Right kidney (tissue), 1 donor: ENCODE measurements around the gene LCN1.
"Not testable (repeated sequence)": the region's sequence is repeated elsewhere in the genome, so short reads cannot be mapped to it uniquely, and the experiment has no call there.

Experiments used
- DNase-seq: peaks from one replicate; pipeline ENCODE4 v3.0.0-alpha.2; 2016

The LCN1 gene

DNA sequence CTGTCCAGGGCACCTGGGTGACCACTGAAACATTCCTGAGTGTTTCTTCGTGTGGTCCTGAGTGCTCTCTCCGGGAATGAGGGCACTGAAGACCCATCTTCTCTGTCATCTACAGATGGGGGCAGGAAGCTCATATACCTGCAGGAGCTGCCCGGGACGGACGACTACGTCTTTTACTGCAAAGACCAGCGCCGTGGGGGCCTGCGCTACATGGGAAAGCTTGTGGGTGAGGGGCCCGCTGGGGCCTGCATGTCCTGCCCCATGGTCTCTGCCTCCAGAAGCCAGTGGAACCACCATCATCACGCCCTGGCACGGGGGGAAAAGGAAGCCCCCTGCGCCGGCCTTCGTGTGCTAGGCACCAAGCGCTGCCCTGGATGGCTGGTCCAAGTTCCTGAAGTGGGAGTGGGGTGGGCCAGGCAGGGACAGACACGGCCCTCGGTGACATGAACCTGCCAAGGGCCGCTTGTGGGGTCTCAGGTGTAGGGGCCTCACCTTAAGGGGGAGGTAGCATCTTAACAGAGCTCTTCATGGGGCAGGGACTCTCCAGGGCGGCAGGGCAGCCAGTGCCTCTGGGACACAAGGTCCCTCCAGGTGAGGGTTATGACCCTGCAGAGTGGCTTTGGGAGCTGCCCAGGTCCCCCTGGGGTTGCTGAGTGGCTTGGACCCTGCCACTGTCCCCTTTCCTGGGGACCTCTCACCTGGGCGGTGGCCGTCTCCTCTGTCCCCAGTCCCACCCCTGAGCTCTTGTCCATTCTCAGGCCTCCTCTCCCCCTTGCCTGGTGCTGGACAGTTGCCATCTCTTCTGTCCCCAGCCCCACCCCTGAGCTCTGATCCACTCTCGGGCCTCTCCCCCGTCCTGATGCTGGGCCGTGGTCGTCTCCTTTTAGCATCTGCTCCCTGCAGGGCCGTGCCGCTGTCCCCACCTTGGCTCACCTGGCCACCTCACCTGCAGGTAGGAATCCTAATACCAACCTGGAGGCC, 26.8 kb downstream of the LCN1 start:
- DNase-seq: no peak

DNA sequence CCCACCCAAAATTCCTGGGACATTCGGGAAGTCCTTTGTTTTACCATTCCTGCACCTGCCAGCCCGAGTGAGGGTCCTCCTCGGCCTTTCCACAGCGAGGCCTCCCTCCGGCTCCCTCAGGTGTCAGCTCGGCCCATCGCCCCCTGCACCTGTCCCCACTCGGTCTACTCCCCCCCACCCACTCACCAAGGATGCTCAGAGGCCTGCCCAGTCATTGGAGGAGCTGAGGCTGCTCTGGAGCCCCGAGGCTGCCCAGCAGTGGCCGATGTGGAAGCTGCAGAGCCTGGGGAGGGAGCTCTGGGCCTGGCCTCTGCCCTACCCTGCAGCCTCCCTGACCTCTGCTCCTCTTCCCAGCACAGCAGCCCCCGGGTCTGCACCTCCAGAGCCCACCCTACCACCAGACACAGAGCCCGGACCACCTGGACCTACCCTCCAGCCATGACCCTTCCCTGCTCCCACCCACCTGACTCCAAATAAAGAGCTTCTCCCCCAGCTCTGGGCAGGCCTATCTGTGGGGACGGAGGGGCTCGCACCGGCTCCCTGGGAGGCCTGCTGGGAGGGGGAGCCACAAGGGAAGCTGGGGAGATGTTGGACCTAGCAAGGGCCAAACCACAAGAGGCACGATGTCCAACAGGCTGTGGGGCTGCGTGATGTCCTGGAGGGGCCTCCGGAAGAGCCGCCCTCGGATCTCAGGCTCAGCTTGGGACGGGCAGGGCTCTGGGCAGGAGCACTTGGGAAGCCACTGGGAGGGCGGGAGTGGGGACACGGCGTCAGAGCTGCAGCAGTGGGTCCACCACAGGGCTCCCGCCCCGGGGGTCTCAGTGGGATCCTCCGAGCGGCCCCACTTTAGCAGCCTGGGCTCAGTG, 28.5 kb downstream of the LCN1 start:
- DNase-seq: not testable (repeated sequence)

DNA sequence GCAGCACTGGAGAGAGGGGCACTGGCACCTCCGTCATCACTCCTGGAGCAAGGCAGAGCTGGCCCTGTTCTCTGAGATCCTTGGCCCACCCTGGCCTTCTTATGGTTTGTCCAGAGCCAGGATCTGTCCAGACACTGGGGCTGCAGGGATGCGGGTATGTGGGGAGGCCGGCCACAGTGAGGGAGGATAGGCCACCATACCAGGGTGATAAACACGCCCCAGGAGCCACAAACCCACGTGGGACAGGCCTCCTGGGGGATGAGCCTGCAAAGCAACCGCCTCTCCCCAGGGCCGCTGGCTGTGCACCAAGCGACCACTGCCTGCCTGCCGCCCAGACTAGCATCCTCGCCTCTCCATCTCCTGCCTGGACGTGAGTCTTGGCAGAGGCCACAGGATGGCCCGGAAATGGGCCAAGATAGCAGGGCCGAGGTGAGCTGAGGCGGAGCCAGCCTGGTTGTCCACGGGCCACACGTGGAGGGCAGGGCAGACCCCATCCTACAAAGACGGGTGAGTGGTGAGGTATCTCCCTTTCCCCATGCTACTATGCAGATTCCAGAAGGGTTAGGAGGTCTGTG, 29.2 kb downstream of the LCN1 start:
- DNase-seq: no peak

- DNase-seq: no peak
Measured at GRCh38 chr9:135551031-135551430, 29.8 kb downstream of the LCN1 start.

- no peak for DNase-seq
Measured at GRCh38 chr9:135551456-135551855, 30.2 kb downstream of the LCN1 start.

GRCh38 chr9:135552021-135552697, 30.9 kb downstream of the LCN1 start:
- no peak for DNase-seq

DNA sequence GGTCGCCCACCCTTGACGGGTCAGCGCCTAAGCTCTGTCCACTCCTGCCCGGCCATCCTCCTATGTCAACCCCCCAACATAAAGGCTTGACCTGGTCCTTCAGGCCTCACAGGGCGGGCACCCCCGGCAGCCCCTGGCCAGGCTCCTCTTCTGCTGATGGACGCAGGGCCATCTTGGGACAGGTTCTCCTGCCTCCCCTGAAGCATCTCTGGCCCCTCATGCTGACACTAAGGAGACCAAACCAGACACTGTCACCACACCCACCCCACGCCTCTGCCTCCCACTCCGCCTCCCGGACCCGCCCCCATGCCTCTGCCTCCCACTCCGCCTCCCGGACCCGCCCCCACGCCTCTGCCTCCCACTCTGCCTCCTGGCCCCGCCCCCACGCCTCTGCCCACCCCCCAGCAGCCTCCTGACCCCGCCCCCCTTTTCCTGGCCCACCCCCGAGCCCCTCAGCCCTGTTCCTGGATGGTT, 31.5 kb downstream of the LCN1 start:
- DNase-seq: no peak

- no peak for DNase-seq
Measured at GRCh38 chr9:135554718-135555117, 33.5 kb downstream of the LCN1 start.

GRCh38 chr9:135555203-135555602, 34.0 kb downstream of the LCN1 start:
- DNase-seq: no peak

GRCh38 chr9:135555910-135556309, 34.7 kb downstream of the LCN1 start:
- no peak for DNase-seq

DNA sequence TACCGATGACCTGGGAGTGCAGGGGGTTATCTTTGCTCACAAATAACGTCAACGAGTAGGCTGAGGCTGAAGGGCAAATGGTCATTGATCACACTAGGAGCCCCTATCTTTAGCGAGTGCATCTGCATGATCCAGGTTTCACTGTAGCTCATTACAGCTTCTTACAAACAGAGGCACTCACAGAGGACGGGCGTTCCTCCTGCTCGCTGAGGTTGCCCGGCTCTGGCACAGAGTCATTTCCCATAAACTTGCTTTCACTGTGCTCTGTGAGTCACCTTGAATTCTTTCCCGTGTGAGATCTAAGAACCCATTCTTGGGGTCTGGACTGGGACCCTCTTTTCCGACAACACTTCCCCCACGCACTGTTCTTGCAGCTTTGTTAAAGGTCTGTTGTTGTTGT, 38.4 kb downstream of the LCN1 start:
- no peak for DNase-seq

DNA sequence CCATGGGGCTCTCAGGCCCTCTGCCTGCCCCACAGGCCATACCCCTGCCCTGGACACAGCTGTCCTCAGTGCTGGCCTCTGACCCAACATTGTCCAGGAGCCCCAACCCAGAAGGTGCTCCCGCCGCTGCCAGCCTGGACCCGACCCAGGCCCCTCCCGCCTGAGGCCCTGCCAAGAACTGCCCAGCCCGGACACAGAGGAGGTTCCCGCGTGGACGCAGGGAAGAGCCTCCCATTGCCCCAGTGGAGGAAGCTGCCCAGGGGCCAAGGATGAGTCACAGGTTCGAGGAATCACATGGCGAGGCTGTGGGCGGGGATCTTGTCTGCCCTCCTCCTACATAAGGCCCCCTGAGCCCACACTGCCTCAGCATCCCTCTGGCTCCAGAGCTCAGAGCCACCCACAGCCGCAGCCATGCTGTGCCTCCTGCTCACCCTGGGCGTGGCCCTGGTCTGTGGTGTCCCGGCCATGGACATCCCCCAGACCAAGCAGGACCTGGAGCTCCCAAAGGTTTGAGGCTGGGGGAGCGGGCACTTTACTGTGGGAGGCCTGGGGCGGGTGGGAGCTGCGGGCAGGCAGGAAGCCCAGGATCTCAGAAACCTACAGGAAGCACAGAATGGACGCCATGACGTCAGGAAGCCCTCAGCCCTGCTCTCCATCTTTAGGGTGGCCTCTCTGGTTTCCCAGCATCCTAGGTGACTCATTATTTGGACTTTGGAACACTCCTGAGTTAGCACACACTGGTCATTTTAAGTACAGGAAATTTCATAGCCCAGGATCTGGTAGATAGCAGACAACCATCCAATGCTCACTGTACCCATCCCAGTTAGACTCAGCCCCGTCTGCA, 40.4 kb downstream of the LCN1 start, which contains the start of gene PAEP:
Gene PAEP, plus strand, starts transcription at position 366 of the 844 bp plus-strand sequence.
- DNase-seq: no peak

DNA sequence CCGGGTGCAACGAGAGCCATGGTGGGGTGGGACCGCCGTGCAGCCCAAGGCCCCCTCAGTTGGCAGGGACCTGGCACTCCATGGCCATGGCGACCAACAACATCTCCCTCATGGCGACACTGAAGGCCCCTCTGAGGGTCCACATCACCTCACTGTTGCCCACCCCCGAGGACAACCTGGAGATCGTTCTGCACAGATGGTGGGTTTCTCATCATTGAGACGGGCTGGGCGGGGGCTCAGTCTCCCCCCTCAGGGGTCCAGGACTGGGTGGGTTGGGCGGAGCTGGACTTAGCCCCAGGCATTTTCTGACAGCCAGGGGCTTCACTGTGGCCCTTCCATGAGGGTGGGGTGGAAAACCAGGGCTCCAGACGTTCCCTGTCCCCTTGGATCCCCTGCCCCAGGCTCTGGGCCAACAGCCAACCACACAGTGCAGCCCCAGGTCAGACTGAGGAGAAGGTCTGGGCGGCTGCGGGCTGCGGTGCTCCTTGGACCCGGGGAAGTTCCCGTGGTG, 41.0 kb downstream of the LCN1 start:
- DNase-seq: no peak

DNA sequence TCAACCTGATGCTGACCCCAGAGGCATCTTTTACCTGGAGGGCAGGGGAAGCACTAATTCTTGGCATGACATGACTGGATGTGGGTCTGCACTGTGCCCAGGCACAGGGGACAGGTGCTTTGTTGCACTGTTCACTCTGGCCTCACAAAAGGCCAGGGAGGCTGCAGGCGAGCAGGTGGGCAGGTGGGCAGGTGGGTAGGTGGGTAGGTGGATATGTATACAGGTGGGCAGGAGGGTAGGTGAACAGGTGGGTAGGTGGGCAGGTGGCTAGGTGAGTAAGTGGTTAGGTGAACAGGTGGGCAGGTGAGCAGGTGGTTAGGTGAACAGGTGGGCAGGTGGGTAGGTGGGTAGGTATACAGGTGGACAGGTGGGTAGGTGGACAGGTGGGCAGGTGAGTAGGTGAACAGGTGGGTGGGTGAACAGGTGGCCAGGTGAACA, 41.8 kb downstream of the LCN1 start:
- DNase-seq: no peak

GRCh38 chr9:135563858-135564257, 42.6 kb downstream of the LCN1 start:
- DNase-seq: no peak

GRCh38 chr9:135565141-135565628, 43.9 kb downstream of the LCN1 start:
- no peak for DNase-seq

- DNase-seq: no peak
Measured at GRCh38 chr9:135565636-135566035, 44.4 kb downstream of the LCN1 start.

GRCh38 chr9:135566552-135566951, 45.3 kb downstream of the LCN1 start:
- no peak for DNase-seq

DNA sequence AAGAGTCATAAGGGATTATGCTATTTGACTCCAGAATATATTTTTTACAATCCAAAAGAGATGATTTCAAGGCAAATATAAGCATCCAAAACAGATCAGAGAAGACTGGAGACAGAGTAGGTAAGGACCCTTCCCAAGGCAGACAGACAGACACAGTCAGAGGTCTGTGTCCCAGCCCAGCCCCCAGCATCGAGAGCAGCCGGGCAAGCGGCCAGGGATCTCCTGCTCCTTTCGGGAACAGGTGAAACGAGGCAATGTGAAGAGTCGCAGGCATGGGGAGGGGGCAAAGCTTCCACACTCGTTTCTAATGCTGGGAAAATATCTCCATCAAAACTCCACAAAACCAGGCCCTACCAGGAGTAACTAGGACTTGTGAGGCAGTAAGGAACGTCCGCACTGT, 46.1 kb downstream of the LCN1 start:
- no peak for DNase-seq

DNA sequence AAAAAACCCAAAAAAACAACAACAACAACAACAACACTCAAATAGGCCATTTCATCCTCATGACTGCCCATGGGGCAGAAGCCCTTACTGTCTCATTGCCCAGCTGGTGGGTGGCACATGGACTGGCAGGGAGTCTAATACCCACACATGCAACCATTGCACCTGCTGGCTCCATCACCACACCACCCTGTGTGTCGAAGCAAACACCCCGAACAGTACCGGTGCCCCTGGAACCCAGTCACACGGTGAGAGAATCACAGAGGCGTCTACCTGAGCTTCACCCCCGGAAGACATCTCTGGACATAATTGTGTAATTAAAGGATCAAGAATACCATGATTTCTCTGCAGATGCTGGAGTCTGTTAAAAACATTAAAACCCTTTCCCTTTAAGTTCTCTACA, 46.8 kb downstream of the LCN1 start:
- DNase-seq: no peak

DNA sequence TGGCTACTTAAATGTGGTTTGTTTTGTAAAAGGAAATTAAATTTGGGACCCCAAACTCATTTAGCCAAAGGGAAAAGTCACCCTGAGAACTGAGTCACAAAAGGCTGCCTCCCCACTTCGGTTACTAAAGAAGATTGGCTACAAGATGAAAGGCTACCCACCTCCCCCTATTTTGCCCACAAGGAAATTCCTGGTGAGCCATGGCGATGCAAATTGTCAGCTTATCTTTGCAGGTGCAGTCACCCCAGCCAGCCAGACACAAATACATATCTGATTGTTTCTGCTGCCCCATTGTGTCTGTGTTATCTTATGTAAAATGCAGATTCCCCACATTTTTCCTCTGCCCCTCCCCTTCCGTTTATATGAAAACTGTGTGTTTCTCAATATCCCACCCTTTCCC, 49.2 kb downstream of the LCN1 start:
- no peak for DNase-seq
